Breast epithelium (tissue), 3 donors: Measurements from ENCODE around the gene SHISA6.

Source experiments
- CTCF ChIP-seq, 3 donors: fragments of 450-650 bp; IDR thresholded peaks; one replicate each; pipeline ENCODE4 v1.5.1; 2016 to 2017; ENCODE audit warnings: antibody characterized with exemption in 3 of 3, mild to moderate bottlenecking in 3 of 3, moderate library complexity in 3 of 3
- POLR2AphosphoS5 ChIP-seq, 3 donors: sonication (generic); formaldehyde crosslinking; IDR thresholded peaks; one replicate each; pipeline ENCODE4 v1.6.1; 2017; ENCODE audit warnings: antibody characterized with exemption in 3 of 3

- TF ChIP-seq POLR2AphosphoS5 (IDR thresholded peaks at IDR 0.05) (no peak), CTCF (IDR thresholded peaks at IDR 0.05) (no peak)
Observed at GRCh38 chr17:11204991-11205390, 36.0 kb upstream of the SHISA6 start.
